BJ (cell line): ENCODE results near the gene BICDL2. TPM values are rescaled to one million over a fixed set of nuclear protein-coding genes. Genes with fewer than 3 reads are reported as not detected.
"Not testable (repeated sequence)": the region's sequence is repeated elsewhere in the genome, so short reads cannot be mapped to it uniquely, and the experiment has no call there.

ENCODE experiments used
- CTCF ChIA-PET: fragments of 350-600 bp; formaldehyde crosslinking; extraction: SDS; loops from one replicate; lab custom pipeline; 2021; ENCODE audit warnings: antibody characterized with exemption, inconsistent platforms; lab: Yijun Ruan, JAX
- POLR2A ChIA-PET: fragments of 300-600 bp; sonication (Branson Sonifier 250); formaldehyde crosslinking; extraction: SDS; loops from one replicate; lab custom pipeline; 2021; ENCODE audit warnings: antibody characterized with exemption; lab: Charles Lee
- DNase-seq: peaks from one replicate; pipeline ENCODE4 v3.0.0-alpha.2; 2011; ENCODE audit warnings: low read depth
- H3K27me3 ChIP-seq: 2 replicates; pipeline ENCODE4 v1.6.0; 2011; ENCODE audit warnings: low read length; ENCODE audit not compliant: control insufficient read depth, insufficient read depth
- H3K36me3 ChIP-seq: 2 replicates; pipeline ENCODE4 v1.5.1; 2011; ENCODE audit warnings: low read length; ENCODE audit not compliant: control insufficient read depth, insufficient read depth
- H3K4me3 ChIP-seq: 2 replicates; pipeline ENCODE4 v1.5.1; 2011; ENCODE audit warnings: low read depth, mild to moderate bottlenecking, control low read depth, low read length
- CTCF ChIP-seq: IDR thresholded peaks from 2 replicates; pipeline ENCODE4 v1.5.1; 2011; ENCODE audit warnings: low read depth, mild to moderate bottlenecking, control low read depth, inconsistent platforms, low read length, moderate library complexity; ENCODE audit not compliant: insufficient read depth
- polyA plus RNA-seq: library from polyadenylated mRNA; depleted of rRNA; stranded (reverse); fragments of >200 nt; gene quantifications from 2 replicates; pipeline ENCODE4 v1.2.3, GENCODE V29; 2011

BICDL2 gene
- polyA plus RNA-seq, 1 experiment = 0.04 TPM

- ChIA-PET POLR2A (no interaction called here), CTCF (interaction anchor here (0.8 to 1.4 kb wide), 3 partner anchors 9 to 18 kb away, joined by 3 to 4 read pairs (median 4); no protein-coding TSS in a partner anchor)
- H3K36me3 ChIP-seq = no peaks in the 10 kb centered on the region
- no peak for DNase-seq
- peaks cover 12% of the 10 kb centered on the region for H3K27me3 ChIP-seq
- H3K4me3 ChIP-seq = no peak overlapping the region
- TF ChIP-seq CTCF = no peak
Observed at GRCh38 chr16:3080024-3080423, 43.3 kb upstream of the BICDL2 start.

- H3K36me3 ChIP-seq = no peaks in the 10 kb centered on the region
- peaks cover 12% of the 10 kb centered on the region for H3K27me3 ChIP-seq
- H3K4me3 ChIP-seq = no peak overlapping the region
- no peak for TF ChIP-seq CTCF
- DNase-seq = no peak
- CTCF ChIA-PET = interaction anchor here (1.1 to 2.6 kb wide), 5 partner anchors 11 to 55 kb away, joined by 3 to 9 read pairs (median 5); no protein-coding TSS in a partner anchor
- POLR2A ChIA-PET = no interaction called here
Observed at GRCh38 chr16:3076577-3076976, 39.8 kb upstream of the BICDL2 start.

DNA sequence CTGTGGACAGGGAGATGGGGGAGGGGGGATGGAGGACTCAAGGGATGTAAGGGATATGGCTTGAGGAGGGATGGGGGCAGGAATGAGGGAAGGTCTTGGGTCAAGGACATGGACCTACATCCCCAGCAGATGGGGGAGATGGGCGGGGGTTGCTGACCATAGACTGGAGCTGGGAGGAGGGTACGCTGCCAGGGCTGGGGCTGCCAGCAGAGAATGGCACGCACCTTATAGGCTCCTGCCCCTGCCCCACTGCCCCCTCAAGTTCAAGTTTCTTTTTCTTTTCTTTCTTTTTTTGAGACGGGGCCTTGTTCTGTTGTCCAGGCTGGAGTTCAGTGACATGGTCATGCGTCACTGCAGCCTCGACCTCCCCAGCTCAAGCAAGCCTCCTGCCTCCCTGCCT is 39.2 kb upstream of the BICDL2 start:
- CTCF ChIA-PET = interaction anchor here (1.2 to 2.6 kb wide), 4 partner anchors 11 to 55 kb away, joined by 3 to 9 read pairs (median 6); no protein-coding TSS in a partner anchor
- POLR2A ChIA-PET, H3K36me3 ChIP-seq, H3K4me3 ChIP-seq, DNase-seq: not testable (repeated sequence)
- H3K27me3 ChIP-seq = peaks cover 10% of the 10 kb centered on the region

DNA sequence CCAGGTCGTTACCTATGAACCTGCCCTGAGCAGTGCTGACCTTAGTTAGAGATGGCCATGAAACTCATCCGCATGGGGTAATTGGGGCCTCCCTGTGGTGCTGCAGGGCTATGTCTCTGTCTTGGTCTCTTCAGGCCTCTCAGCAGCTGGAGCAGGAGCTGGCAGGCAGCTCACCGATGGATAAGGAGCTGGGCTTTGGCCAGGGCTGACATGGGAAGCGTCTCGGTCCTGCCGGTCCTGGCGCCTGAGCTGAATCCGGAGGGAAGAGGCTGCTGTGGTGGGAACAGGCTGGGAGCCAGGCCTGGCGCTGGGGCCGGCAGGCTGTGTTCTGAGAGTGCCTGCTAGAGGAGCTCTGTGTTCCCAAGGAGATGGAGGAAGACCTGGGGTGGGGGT is 38.8 kb upstream of the BICDL2 start:
- no peak for TF ChIP-seq CTCF
- POLR2A ChIA-PET = no interaction called here
- H3K36me3 ChIP-seq = no peaks in the 10 kb centered on the region
- no peak overlapping the region for H3K4me3 ChIP-seq
- CTCF ChIA-PET = interaction anchor here (1.2 to 2.6 kb wide), 3 partner anchors 16 to 56 kb away, joined by 3 to 9 read pairs (median 5); no protein-coding TSS in a partner anchor
- H3K27me3 ChIP-seq = peaks cover 8% of the 10 kb centered on the region
- no peak for DNase-seq

GRCh38 chr16:3074860-3075522 is 38.2 kb upstream of the BICDL2 start:
- Histone ChIP-seq H3K36me3 (no peaks in the 10 kb centered on the region), H3K27me3 (peaks cover 8% of the 10 kb centered on the region), H3K4me3 (no peak overlapping the region)
- TF ChIP-seq CTCF = no peak
- ChIA-PET CTCF (interaction anchor here (1.2 to 2.0 kb wide), 2 partner anchors 44 to 56 kb away, joined by 3 to 5 read pairs; no protein-coding TSS in a partner anchor), POLR2A (no interaction called here)
- DNase-seq = no peak

GRCh38 chr16:3073448-3073847 is 36.7 kb upstream of the BICDL2 start:
- POLR2A ChIA-PET = no interaction called here
- peaks cover 8% of the 10 kb centered on the region for H3K27me3 ChIP-seq
- no peak for DNase-seq
- no peak for TF ChIP-seq CTCF
- H3K36me3 ChIP-seq = no peaks in the 10 kb centered on the region
- CTCF ChIA-PET = no interaction called here
- no peak overlapping the region for H3K4me3 ChIP-seq

DNA sequence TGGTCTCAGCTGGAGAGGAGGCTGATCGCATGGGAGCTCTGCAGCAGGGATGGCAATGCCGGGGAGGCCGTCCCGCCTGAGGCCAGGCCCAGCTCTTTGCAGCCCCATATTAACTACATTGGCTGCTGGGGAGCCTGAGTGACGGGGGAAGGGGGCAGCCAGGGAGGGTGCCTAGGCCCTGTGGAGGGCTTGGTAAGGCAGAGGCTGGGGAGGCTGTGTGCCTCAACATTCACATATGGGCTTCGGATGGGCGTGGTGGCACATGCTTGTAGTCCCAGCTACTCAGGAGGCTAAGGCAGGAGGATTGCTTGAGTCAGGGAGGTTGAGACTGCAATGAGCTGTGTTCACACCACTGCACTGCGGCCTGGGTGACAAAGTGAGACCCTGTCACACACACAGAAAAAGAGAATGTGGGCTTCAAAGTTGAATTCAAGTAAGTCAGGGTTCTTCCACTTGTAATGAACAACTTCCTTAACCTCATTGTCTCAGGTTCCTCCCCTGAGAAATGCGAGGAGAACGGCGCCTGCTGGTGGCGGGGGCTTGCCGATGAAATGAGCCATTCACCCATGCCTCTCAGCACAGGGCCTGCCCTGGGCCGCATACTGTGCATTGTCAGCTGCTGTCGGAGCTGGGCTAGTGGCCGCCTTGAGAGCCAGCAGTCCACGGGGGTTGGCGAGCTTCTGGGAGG is 36.0 kb upstream of the BICDL2 start:
- DNase-seq, CTCF ChIA-PET, H3K27me3 ChIP-seq, POLR2A ChIA-PET, H3K4me3 ChIP-seq, H3K36me3 ChIP-seq: not testable (repeated sequence)

DNA sequence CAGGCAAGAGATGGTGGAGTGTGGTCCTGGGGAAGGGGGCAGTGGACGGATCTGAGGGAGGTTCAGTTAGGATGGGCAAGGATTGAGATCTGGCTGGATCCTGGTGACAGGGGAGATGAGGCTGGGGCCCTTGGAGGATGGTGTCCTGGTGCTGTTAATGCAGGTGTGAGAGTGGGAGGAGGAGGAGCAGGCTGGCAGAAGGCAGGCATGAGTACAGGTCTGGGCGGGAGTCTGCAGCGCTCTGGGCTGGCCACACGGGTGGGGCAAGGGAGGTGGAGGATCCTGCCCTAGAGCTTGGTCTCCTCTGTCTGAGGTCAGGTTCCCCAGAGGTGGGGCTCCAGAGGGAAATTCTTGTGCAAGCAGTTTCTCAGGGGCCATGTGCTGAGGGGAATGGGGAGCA is 35.4 kb upstream of the BICDL2 start:
- H3K36me3 ChIP-seq, CTCF ChIA-PET, DNase-seq, H3K4me3 ChIP-seq, POLR2A ChIA-PET, H3K27me3 ChIP-seq: not testable (repeated sequence)
